ENCODE data around the gene ISY1. TPM values are rescaled to one million over a fixed set of nuclear protein-coding genes. Genes with fewer than 3 reads are reported as not detected.

The ISY1 gene
- total RNA-seq, 2 experiments from 2014 or later = 66.7 to 68.5 TPM

Other genes starting within 250 kb of the ISY1 start
- gene CFAP92, start 167.0 kb downstream of the ISY1 start, total RNA-seq = under 1 TPM; 0.38 to 0.83 TPM
- under 1 TPM; 0.16 to 0.38 TPM for gene EFCC1, start 159.8 kb downstream of the ISY1 start, total RNA-seq
- not detected for gene GP9, start 100.3 kb downstream of the ISY1 start, total RNA-seq
- 10 to 100 TPM; 41.6 to 44.1 TPM for gene RAB43, start 39.3 kb downstream of the ISY1 start, total RNA-seq
- gene CNBP, start 22.8 kb upstream of the ISY1 start, total RNA-seq = 100 to 1,000 TPM; 453 to 454 TPM
- gene COPG1, start 88.5 kb upstream of the ISY1 start, total RNA-seq = 100 to 1,000 TPM; 114 to 118 TPM
- 10 to 100 TPM; 54.5 to 57.8 TPM for gene HMCES, start 117.8 kb upstream of the ISY1 start, total RNA-seq

Data from activated CD8-positive, alpha-beta T cell treated with anti-CD3 and anti-CD28 coated beads for 36 hours (primary cell).